Camera-type eye (tissue), 1 donor: ENCODE data around the gene WSCD2. TPM values are rescaled to one million over a fixed set of nuclear protein-coding genes. Genes with fewer than 3 reads are reported as not detected.

ENCODE experiments used
- total RNA-seq: library from RNA; depleted of rRNA; stranded (reverse); fragments of >200 nt; gene quantifications from one replicate; pipeline ENCODE4 v1.2.3, GENCODE V29; 2014

The WSCD2 gene
- 7.5 TPM for total RNA-seq

GRCh38 chr12:108129017-108129812, at the start of gene WSCD2:
Gene WSCD2, plus strand, starts transcription at chr12:108129288. Its CDS starts 66,545 bp downstream, at chr12:108195833.

Other genes with a start within 250 kb of the WSCD2 start
- gene CMKLR1, start 210.0 kb downstream of the WSCD2 start, total RNA-seq = 4.0 TPM